Right lobe of liver (tissue), 6 donors: Measurements from ENCODE around the gene PEDS1. TPM values are rescaled to one million over a fixed set of nuclear protein-coding genes. Genes with fewer than 3 reads are reported as not detected.
A peak's percentile ranks its signal among the peaks of the same experiment; 100 is the strongest.
"Not testable (repeated sequence)": the region's sequence is repeated elsewhere in the genome, so short reads cannot be mapped to it uniquely, and the experiment has no call there.

Experiments
- ATAC-seq, 4 donors: fragments of 200-7000 bp; cut with Tn5 transposase; one replicate each; pipeline ENCODE4 v1.9.1; 2020; ENCODE audit warnings: mild to moderate bottlenecking in 4 of 4, moderate library complexity in 4 of 4
- DNase-seq, 3 donors: peaks; one replicate each; pipeline ENCODE4 v3.0.0-alpha.2; 2020
- H3K27ac ChIP-seq, 3 donors: fragments of 200-600 bp; one replicate each; pipeline ENCODE4 v1.8.0; 2022
- H3K27me3 ChIP-seq, 2 donors: fragments of 200-600 bp; one replicate each; pipeline ENCODE4 v1.8.0; 2022
- H3K36me3 ChIP-seq, 4 donors: fragments of 200-600 bp; sonication (generic) in 1 of 4; one replicate each; pipeline versions ENCODE4 v1.5.1 to v1.8.0; 2017 to 2022; ENCODE audit warnings: control low read depth in 1 of 4
- H3K4me1 ChIP-seq, 4 donors: fragments of 200-600 bp; sonication (generic) in 1 of 4; one replicate each; pipeline versions ENCODE4 v1.5.1 to v1.8.0; 2017 to 2022; ENCODE audit warnings: control low read depth in 1 of 4
- H3K4me3 ChIP-seq, 3 donors: fragments of 200-600 bp; one replicate each; pipeline ENCODE4 v1.8.0; 2022
- H3K9me3 ChIP-seq, 4 donors: fragments of 200-600 bp; sonication (generic) in 1 of 4; one replicate each; pipeline versions ENCODE4 v1.5.1 to v1.8.0; 2017 to 2022; ENCODE audit warnings: control low read depth in 1 of 4
- CTCF ChIP-seq, 4 donors: fragments of 200-600 bp in 3 of 4; fragments of 450-650 bp in 1 of 4; IDR thresholded peaks; one replicate each; pipeline versions ENCODE4 v1.5.1 to v1.8.0; 2016 to 2022; ENCODE audit warnings: antibody characterized with exemption in 4 of 4, mild to moderate bottlenecking in 2 of 4
- POLR2A ChIP-seq: fragments of 450-650 bp; IDR thresholded peaks from one replicate; pipeline ENCODE4 v1.6.1; 2017; ENCODE audit warnings: antibody characterized with exemption, mild to moderate bottlenecking
- WGBS: methylation state at CpG from one replicate; pipeline ENCODE4 v1.1.6; 2018; ENCODE audit warnings: low coverage, low lambda C conversion rate; ENCODE audit not compliant: insufficient coverage; ENCODE audit errors: missing lambda C conversion rate; 5-methylcytosine and 5-hydroxymethylcytosine counted together
- intact Hi-C, 2 donors: fragments of 100-400 bp; cut with DNase I; formaldehyde crosslinking; loops; one replicate each; pipeline versions ENCODE4 v1.11.2 to v1.14.1; 2022
- long read RNA-seq: library from polyadenylated mRNA; unstranded; transcript quantifications from one replicate; pipeline ENCODE4 v2.0.0, GENCODE V29; 2019
- total RNA-seq, 6 experiments: library from RNA; depleted of rRNA in 2 of 6; stranded (reverse); fragments of >200 nt in 2 of 6; fragmentation: NEBNext Ultra II Directional in 3 of 6; extraction: Animal tissue kit (Norgen Biotek cat#: 25700) in 3 of 6; gene quantifications; one replicate each; pipeline versions ENCODE4 v1.1.0 to v1.2.4, GENCODE V29; 2016 to 2023
- donor health status: DM: no; HTN: yes; CAD: no.
- donor health status: DM: no; HTN: no; CAD: no.
- donor health status: DM: no; HTN: no; CAD: no.
- donor health status: DM: no; HTN: yes; CAD: no.
- donor health status: DM: no; HTN: yes; CAD: no.

Gene PEDS1
- total RNA-seq, result 10 to 100 TPM in 5 of 6 experiments, 1 to 10 TPM in 1; 6.9 to 25.3 (median 13.7) TPM
- long read RNA-seq, full-length matches to known transcripts, result 4 of 5 reads
- long read RNA-seq, partial matches to known transcripts, result 0 of 5 reads
- long read RNA-seq, other reads (novel, unspliced or antisense), result 1 of 5 reads

- ATAC-seq (peak; percentile 92 to 96 (median 96)), DNase-seq (peak; percentile 93 to 95 (median 95))
- H3K36me3 ChIP-seq, result no peaks in the 10 kb centered on the region
- peaks cover 0 to 27% (median 0%) of the 10 kb centered on the region in 4 donors for H3K4me1 ChIP-seq
- H3K27me3 ChIP-seq, result no peaks in the 10 kb centered on the region
- intact Hi-C loops, result no loop called here
- WGBS, result 0% methylated on average over 3 of the region's 99 CpGs
- TF ChIP-seq CTCF (IDR thresholded peaks at IDR 0.05), result no peak
- peak; percentile 99 for TF ChIP-seq POLR2A
- H3K27ac ChIP-seq, result peak within 1 kb of the TSS; percentile 83 to 90 (median 87)
- no peaks in the 10 kb centered on the region for H3K9me3 ChIP-seq
- peak within 1 kb of the TSS; percentile 90 to 98 (median 97) for H3K4me3 ChIP-seq
Measured at GRCh38 chr20:50153500-50154377, at the start of gene PEDS1. TSS of gene PEDS1 (minus strand) at chr20:50153723. CDS start at chr20:50153637, 86 bp downstream.

GRCh38 chr20:50202677-50203076, 49.2 kb upstream of the PEDS1 start:
- Histone ChIP-seq H3K27ac (no peak overlapping the region), H3K9me3 (peaks cover 0 to 3% (median 0%) of the 10 kb centered on the region in 4 donors), H3K4me1 (no peaks in the 10 kb centered on the region), H3K4me3 (no peak overlapping the region), H3K27me3 (no peaks in the 10 kb centered on the region), H3K36me3 (no peaks in the 10 kb centered on the region)
- no peak for TF ChIP-seq POLR2A
- TF ChIP-seq CTCF (IDR thresholded peaks at IDR 0.05), result no peak
- DNase-seq, result no peak
- intact Hi-C loops, result no loop called here
- ATAC-seq, result no peak
- WGBS, result 83% methylated on average over 5 of the region's 5 CpGs

GRCh38 chr20:50201710-50202109, 48.2 kb upstream of the PEDS1 start:
- H3K4me1 ChIP-seq, ATAC-seq, H3K27ac ChIP-seq, intact Hi-C loops, H3K4me3 ChIP-seq, H3K27me3 ChIP-seq, H3K9me3 ChIP-seq, H3K36me3 ChIP-seq, DNase-seq: not testable (repeated sequence)
- 90% methylated on average over 7 of the region's 7 CpGs for WGBS

- no peaks in the 10 kb centered on the region for H3K4me1 ChIP-seq
- ATAC-seq (peak in 3 of 4 donors; percentile 30 to 66 (median 45)), DNase-seq (peak in 1 of 3 donors; percentile 62)
- H3K27me3 ChIP-seq, result no peaks in the 10 kb centered on the region
- H3K9me3 ChIP-seq, result peaks cover 0 to 3% (median 0%) of the 10 kb centered on the region in 4 donors
- no peaks in the 10 kb centered on the region for H3K36me3 ChIP-seq
- intact Hi-C loops, result no loop called here
- no peak overlapping the region for H3K27ac ChIP-seq
- 58% methylated on average over 3 of the region's 6 CpGs for WGBS
- TF ChIP-seq CTCF (IDR thresholded peaks at IDR 0.05), result no peak
- TF ChIP-seq POLR2A, result no peak
- H3K4me3 ChIP-seq, result no peak overlapping the region
Measured at GRCh38 chr20:50200482-50201104, 47.1 kb upstream of the PEDS1 start.

GRCh38 chr20:50199703-50200102, 46.2 kb upstream of the PEDS1 start:
- Histone ChIP-seq H3K27ac (no peak overlapping the region), H3K27me3 (no peaks in the 10 kb centered on the region), H3K9me3 (peaks cover 0 to 3% (median 0%) of the 10 kb centered on the region in 4 donors), H3K4me1 (no peaks in the 10 kb centered on the region), H3K4me3 (no peak overlapping the region), H3K36me3 (no peaks in the 10 kb centered on the region)
- 70% methylated on average over 2 of the region's 4 CpGs for WGBS
- intact Hi-C loops, result no loop called here
- DNase-seq (no peak), ATAC-seq (no peak)
- TF ChIP-seq POLR2A, result no peak
- TF ChIP-seq CTCF (IDR thresholded peaks at IDR 0.05), result no peak
